GM19035 (cell line): Measurements from ENCODE around the gene NTRK3.

Experiments used
- ATAC-seq: cut with Tn5 transposase; IDR thresholded peaks from one replicate; pipeline ENCODE4 v1.9.1; 2021; ENCODE audit not compliant: unreplicated experiment

The NTRK3 gene

GRCh38 chr15:88126695-88127431, 129.7 kb downstream of the NTRK3 start:
- no peak for ATAC-seq

GRCh38 chr15:88125576-88125975, 131.0 kb downstream of the NTRK3 start:
- ATAC-seq: no peak

GRCh38 chr15:88124199-88124598, 132.3 kb downstream of the NTRK3 start:
- ATAC-seq: no peak

- ATAC-seq: no peak
These were observed 134.5 kb downstream of the NTRK3 start for GRCh38 chr15:88121968-88122530.

- ATAC-seq: no peak
These were observed 136.5 kb downstream of the NTRK3 start for GRCh38 chr15:88120026-88120425.

GRCh38 chr15:88118741-88119140, 137.8 kb downstream of the NTRK3 start:
- ATAC-seq: no peak

- ATAC-seq: no peak
These were observed 138.5 kb downstream of the NTRK3 start for GRCh38 chr15:88118035-88118434.

- ATAC-seq: no peak
These were observed 140.9 kb downstream of the NTRK3 start for GRCh38 chr15:88115486-88116152.

- no peak for ATAC-seq
These were observed 142.8 kb downstream of the NTRK3 start for GRCh38 chr15:88113613-88114308.

GRCh38 chr15:88108991-88109390, 147.5 kb downstream of the NTRK3 start:
- ATAC-seq: no peak

GRCh38 chr15:88108477-88108876, 148.1 kb downstream of the NTRK3 start:
- no peak for ATAC-seq

- no peak for ATAC-seq
These were observed 150.5 kb downstream of the NTRK3 start for GRCh38 chr15:88106074-88106473.

GRCh38 chr15:88104357-88104756, 152.2 kb downstream of the NTRK3 start:
- no peak for ATAC-seq

GRCh38 chr15:88100181-88100580, 156.4 kb downstream of the NTRK3 start:
- ATAC-seq: no peak

- no peak for ATAC-seq
These were observed 158.2 kb downstream of the NTRK3 start for GRCh38 chr15:88098361-88098760.

- no peak for ATAC-seq
These were observed 165.0 kb downstream of the NTRK3 start for GRCh38 chr15:88091444-88092016.

GRCh38 chr15:88090481-88091011, 166.0 kb downstream of the NTRK3 start:
- ATAC-seq: no peak

GRCh38 chr15:88089731-88090130, 166.8 kb downstream of the NTRK3 start:
- no peak for ATAC-seq

- ATAC-seq: no peak
These were observed 167.4 kb downstream of the NTRK3 start for GRCh38 chr15:88089024-88089620.
